IPS DF 4.7 (cell line): Measurements from ENCODE around the gene PCDHA13.
"Not testable (repeated sequence)": the region's sequence is repeated elsewhere in the genome, so short reads cannot be mapped to it uniquely, and the experiment has no call there.

Experiments used
- DNase-seq: peaks from one replicate; pipeline ENCODE4 v3.0.0-alpha.2; 2013; ENCODE audit warnings: low spot score; ENCODE audit errors: extremely low read depth

The PCDHA13 gene, protein sequence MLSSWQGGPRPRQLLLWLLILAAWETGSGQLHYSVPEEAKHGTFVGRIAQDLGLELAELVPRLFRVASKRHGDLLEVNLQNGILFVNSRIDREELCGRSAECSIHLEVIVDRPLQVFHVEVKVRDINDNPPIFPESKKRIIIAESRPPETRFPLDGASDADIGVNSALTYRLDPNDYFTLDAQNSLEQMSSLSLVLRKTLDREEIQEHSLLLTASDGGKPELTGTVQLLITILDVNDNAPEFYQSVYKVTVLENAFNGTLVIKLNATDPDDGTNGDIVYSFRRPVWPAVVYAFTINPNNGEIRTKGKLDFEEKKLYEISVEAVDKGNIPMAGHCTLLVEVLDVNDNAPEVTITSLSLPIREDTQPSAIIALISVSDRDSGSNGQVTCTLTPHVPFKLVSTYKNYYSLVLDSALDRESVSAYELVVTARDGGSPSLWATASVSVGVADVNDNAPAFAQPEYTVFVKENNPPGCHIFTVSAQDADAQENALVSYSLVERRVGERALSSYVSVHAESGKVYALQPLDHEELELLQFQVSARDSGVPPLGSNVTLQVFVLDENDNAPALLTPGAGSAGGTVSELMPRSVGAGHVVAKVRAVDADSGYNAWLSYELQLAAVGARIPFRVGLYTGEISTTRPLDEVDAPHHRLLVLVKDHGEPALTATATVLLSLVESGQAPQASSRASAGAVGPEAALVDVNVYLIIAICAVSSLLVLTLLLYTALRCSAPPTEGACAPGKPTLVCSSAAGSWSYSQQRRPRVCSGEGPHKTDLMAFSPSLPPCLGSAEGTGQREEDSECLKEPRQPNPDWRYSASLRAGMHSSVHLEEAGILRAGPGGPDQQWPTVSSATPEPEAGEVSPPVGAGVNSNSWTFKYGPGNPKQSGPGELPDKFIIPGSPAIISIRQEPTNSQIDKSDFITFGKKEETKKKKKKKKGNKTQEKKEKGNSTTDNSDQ

DNA sequence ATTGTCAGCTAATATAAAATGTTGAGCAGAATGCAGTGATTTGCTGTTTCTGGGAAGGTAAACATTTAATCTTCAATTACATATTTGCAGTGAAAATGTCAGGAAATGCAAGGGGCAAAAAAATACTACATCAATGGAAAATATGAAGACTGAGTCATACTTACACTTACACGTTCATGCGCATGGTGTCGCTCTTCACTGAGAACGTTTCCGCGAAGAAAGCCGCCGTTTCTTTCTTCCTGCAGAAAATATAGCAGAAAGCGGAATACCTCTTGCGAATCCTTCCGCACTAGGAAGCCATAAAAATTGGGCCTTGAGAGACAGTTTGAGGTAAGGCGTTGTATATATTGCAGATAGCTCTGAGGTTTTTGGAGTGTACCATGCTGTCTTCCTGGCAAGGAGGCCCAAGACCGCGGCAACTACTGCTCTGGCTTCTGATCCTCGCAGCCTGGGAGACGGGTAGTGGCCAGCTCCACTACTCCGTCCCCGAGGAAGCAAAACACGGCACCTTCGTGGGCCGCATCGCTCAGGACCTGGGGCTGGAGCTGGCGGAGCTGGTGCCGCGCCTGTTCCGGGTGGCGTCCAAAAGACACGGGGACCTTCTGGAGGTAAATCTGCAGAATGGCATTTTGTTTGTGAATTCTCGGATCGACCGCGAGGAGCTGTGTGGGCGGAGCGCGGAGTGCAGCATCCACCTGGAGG lies at the start of gene PCDHA13:
TSS of gene PCDHA13 (plus strand) at position 236 of the 702 bp plus-strand sequence. CDS start at position 381, 145 bp downstream.
- DNase-seq: no peak

DNA sequence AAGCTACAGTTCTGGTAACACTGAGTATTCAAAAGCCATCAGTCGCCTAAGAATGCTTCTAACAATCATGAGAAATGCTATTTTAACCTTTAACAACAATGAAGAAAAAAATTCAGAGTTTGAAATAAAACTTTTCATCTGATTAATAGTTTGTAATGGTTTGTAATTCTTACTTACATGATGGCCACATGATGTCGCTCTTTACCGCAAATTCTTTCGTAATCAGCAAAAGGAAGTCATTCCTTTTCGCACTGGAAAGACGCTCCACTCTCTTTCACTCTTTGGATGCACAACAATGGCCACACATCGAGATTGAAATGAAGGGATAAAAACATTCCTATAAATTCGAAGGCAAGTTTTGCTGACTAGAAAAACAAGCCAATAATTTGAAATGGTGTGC lies 47.9 kb upstream of the PCDHA13 start, which contains the start of gene PCDHA7:
TSS of gene PCDHA7 (plus strand) at position 277 of the 400 bp plus-strand sequence. CDS start at position 392, 115 bp downstream.
- no peak for DNase-seq

DNA sequence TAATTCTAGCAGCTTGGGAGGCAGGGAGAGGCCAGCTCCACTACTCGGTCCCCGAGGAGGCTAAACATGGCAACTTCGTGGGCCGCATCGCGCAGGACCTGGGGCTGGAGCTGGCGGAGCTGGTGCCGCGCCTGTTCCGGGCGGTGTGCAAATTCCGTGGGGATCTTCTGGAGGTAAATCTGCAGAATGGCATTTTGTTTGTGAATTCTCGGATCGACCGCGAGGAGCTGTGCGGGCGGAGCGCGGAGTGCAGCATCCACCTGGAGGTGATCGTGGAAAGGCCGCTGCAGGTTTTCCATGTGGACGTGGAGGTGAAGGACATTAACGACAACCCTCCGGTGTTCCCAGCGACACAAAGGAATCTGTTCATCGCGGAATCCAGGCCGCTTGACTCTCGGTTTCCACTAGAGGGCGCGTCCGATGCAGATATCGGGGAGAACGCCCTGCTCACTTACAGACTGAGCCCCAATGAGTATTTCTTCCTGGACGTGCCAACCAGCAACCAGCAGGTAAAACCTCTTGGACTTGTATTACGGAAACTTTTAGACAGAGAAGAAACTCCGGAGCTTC lies 47.4 kb upstream of the PCDHA13 start:
- not testable (repeated sequence) for DNase-seq

DNA sequence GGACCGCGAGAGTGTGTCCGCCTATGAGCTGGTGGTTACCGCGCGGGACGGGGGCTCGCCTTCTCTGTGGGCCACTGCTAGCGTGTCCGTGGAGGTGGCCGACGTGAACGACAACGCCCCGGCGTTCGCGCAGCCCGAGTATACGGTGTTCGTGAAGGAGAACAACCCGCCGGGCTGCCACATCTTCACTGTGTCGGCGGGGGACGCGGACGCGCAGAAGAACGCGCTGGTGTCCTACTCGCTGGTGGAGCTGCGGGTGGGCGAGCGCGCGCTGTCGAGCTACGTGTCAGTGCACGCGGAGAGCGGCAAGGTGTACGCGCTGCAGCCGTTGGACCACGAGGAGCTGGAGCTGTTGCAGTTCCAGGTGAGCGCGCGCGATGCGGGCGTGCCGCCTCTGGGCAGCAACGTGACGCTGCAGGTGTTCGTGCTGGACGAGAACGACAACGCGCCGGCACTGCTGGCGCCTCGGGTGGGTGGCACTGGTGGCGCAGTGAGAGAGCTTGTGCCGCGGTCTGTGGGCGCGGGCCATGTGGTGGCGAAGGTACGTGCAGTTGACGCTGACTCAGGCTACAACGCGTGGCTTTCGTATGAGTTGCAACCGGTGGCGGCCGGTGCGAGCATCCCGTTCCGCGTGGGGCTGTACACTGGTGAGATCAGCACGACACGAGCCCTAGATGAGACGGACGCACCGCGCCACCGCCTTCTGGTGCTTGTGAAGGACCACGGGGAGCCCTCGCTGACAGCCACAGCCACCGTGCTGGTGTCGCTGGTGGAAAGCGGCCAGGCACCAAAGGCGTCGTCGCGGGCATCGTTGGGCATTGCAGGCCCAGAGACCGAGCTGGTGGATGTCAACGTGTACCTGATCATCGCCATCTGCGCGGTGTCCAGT lies 46.1 kb upstream of the PCDHA13 start:
- DNase-seq: no peak

DNA sequence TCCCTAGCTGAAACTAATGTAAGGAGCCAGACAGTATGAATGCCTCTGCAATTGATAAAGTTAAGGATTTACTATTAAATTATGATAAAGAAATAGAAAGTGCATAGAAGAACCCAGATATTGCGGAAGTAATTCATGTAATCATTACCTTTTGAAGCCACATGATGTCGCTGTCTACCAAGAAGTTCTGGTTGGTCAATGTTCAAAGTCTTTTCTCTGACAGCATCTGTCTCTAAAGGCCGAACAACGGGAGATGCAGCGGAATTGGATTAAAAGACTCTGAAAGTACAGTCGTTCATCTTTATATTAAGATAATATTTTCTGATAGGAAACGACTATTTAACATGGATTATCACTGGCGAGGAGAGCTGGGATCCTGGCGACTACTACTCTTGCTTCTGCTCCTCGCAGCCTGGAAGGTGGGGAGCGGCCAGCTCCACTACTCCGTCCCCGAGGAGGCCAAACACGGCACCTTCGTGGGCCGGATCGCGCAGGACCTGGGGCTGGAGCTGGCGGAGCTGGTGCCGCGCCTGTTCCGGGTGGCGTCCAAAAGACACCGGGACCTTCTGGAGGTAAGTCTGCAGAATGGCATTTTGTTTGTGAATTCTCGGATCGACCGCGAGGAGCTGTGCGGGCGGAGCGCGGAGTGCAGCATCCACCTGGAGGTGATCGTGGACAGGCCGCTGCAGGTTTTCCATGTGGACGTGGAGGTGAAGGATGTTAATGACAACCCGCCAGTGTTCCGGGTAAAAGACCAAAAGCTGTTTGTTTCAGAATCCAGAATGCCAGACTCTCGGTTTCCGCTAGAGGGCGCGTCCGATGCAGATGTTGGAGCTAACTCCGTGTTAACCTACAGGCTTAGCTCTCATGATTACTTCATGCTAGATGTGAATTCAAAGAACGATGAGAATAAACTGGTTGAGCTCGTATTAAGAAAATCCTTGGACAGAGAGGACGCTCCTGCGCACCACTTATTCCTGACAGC lies 40.7 kb upstream of the PCDHA13 start, which contains the start of gene PCDHA8:
TSS of gene PCDHA8 (plus strand) at position 210 of the 985 bp plus-strand sequence. CDS start at position 345, 135 bp downstream.
- DNase-seq: no peak

DNA sequence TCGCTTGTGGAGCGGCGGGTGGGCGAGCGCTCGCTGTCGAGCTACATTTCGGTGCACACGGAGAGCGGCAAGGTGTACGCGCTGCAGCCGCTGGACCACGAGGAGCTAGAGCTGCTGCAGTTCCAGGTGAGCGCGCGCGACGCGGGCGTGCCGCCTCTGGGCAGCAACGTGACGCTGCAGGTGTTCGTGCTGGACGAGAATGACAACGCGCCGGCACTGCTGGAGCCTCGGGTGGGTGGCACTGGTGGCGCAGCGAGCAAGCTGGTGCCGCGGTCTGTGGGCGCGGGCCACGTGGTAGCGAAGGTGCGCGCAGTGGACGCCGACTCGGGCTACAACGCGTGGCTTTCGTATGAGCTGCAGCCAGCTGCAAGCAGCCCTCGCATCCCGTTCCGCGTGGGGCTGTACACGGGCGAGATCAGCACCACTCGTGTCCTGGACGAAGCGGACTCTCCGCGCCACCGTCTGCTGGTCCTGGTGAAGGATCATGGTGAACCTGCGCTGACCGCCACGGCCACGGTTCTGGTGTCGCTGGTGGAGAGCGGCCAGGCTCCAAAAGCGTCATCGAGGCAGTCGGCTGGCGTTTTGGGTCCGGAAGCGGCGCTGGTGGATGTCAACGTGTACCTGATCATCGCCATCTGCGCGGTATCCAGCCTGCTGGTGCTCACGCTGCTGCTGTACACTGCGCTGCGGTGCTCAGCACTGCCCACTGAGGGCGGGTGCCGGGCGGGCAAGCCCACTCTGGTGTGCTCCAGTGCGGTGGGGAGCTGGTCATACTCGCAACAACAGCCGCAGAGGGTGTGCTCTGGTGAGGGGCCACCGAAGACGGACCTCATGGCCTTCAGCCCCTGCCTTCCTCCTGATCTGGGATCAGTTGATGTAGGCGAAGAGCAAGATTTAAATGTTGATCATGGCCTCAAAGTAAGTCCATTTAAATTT lies 38.9 kb upstream of the PCDHA13 start:
- DNase-seq: no peak

DNA sequence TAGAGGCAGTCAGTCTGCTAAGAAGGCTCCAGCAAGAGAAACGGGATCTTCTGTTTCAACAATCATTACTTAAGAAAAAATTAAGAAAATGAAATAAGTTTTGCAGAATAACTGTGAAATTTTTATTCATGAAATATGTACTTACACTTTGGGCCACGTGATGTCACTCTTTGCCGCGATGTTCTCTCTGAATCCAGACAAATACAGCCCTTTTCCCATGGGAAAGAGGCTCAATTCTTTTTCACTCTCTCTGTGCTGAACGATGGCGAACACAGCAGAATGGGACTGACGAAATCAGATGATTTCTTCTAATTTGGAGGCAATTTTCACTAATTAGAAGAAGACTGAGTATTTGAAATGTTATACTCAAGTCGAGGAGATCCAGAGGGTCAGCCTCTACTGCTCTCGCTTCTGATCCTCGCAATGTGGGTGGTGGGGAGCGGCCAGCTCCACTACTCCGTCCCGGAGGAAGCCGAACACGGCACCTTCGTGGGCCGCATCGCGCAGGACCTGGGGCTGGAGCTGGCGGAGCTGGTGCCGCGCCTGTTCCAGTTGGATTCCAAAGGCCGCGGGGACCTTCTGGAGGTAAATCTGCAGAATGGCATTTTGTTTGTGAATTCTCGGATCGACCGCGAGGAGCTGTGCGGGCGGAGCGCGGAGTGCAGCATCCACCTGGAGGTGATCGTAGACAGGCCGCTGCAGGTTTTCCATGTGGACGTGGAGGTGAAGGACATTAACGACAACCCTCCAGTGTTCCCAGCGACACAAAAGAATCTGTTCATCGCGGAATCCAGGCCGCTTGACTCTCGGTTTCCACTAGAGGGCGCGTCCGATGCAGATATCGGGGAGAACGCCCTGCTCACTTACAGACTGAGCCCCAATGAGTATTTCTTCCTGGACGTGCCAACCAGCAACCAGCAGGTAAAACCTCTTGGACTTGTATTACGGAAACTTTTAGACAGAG lies 33.5 kb upstream of the PCDHA13 start, which contains the start of gene PCDHA9:
TSS of gene PCDHA9 (plus strand) at position 244 of the 964 bp plus-strand sequence. CDS start at position 358, 114 bp downstream.
- DNase-seq: not testable (repeated sequence)

DNA sequence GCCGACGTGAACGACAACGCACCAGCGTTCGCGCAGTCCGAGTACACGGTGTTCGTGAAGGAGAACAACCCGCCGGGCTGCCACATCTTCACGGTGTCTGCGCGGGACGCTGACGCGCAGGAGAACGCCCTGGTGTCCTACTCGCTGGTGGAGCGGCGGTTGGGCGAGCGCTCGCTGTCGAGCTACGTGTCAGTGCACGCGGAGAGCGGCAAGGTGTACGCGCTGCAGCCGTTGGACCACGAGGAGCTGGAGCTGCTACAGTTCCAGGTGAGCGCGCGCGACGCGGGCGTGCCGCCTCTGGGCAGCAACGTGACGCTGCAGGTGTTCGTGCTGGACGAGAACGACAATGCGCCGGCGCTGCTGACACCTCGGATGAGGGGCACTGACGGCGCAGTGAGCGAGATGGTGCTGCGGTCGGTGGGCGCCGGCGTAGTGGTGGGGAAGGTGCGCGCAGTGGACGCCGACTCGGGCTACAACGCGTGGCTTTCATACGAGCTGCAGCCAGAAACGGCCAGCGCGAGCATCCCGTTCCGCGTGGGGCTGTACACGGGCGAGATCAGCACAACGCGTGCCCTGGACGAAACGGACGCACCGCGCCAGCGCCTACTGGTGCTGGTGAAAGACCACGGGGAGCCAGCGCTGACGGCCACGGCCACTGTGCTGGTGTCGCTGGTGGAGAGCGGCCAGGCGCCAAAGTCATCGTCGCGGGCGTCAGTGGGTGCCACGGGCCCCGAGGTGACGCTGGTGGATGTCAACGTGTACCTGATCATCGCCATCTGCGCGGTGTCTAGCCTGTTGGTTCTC lies 31.9 kb upstream of the PCDHA13 start:
- not testable (repeated sequence) for DNase-seq

DNA sequence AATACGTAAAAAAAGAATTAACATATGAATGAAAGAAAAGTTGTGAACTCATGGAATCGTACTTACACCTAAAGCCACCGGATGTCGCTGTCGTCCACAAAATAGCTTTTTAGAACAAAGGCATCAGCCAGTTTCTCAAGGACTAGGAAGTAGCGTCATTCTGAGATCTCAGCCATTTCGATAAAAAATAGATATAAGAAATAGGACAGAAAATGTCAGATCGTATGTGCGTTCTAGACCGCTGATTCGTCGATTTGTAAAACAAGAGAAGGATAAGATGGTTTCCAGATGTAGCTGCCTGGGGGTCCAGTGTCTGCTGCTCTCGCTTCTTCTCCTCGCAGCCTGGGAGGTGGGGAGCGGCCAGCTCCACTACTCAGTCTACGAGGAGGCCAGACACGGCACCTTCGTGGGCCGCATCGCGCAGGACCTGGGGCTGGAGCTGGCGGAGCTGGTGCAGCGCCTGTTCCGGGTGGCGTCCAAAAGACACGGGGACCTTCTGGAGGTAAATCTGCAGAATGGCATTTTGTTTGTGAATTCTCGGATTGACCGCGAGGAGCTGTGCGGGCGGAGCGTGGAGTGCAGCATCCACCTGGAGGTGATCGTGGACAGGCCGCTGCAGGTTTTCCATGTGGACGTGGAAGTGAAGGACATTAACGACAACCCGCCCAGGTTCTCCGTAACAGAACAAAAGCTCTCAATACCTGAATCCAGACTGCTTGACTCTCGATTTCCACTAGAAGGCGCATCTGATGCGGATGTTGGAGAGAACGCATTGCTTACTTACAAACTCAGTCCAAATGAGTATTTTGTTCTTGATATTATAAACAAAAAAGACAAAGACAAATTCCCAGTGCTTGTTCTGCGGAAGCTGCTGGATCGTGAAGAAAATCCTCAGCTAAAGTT lies 25.9 kb upstream of the PCDHA13 start, which contains the start of gene PCDHA10:
TSS of gene PCDHA10 (plus strand) at position 126 of the 903 bp plus-strand sequence. CDS start at position 278, 152 bp downstream.
- no peak for DNase-seq

DNA sequence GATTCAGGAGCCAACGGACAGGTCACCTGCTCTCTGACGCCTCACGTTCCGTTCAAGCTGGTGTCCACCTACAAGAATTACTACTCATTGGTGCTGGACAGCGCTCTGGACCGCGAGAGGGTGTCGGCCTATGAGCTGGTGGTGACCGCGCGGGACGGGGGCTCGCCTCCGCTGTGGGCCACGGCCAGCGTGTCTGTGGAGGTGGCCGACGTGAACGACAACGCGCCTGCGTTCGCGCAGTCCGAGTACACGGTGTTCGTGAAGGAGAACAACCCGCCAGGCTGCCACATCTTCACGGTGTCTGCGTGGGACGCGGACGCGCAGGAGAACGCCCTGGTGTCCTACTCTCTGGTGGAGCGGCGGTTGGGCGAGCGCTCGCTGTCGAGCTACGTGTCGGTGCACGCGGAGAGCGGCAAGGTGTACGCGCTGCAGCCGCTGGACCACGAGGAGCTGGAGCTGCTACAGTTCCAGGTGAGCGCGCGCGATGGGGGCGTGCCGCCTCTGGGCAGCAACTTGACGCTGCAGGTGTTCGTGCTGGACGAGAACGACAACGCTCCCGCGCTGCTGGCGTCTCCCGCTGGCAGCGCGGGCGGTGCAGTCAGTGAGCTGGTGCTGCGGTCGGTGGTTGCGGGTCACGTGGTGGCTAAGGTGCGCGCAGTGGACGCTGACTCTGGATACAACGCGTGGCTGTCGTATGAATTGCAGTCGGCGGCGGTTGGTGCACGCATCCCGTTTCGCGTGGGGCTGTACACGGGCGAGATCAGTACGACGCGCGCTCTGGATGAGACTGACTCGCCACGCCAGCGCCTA lies 24.5 kb upstream of the PCDHA13 start:
- DNase-seq: no peak

DNA sequence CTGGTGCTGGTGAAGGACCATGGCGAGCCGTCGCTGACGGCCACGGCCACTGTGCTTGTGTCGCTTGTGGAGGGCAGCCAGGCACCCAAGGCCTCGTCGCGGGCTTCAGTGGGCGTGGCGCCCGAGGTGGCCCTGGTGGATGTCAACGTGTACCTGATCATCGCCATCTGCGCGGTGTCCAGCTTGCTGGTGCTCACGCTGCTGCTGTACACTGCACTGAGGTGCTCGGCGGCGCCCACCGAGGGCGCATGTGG lies 24.0 kb upstream of the PCDHA13 start:
- no peak for DNase-seq

DNA sequence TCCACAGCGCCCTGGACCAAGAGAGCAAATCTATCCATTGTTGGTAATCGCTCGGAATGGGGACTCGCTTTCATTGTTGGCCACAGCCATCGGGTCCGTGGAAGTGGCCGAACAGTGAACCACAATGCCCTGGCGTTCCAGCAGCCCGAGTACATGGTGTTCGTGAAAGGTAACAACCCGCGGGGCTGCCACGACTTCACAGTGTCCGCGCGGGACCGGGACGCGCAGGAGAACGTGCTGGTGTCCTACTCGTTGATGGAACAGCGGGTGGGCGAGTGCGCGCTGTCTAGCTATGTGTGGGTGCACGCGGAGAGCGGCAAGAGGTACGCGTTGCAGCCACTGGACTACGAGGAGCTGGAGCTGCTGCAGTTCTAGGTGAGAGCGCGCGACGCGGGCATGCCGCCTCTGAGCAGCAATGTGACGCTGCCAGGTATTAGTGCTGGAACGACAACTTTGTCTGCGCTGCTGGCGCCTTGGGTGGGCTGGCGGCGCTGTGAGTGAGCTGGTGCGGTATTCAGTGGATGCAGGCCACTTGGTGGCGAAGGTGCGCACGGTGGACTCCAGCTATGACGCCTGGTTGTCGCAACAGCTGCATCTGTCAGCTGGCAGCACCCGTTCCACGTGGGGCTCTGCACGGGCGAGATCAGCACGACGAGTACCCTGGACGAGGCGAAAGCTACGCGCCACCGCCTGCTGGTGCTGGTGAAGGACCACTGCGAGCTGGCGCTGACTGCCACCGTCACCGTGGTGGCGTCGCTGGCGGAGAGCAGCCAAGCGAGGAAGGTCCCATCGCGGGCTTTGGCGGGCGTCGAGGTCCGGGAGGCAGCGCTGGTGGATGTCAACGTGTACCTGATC lies 19.3 kb upstream of the PCDHA13 start:
- DNase-seq: no peak
